Measurements from ENCODE around the gene RABGEF1.
A peak's percentile ranks its signal among the peaks of the same experiment; 100 is the strongest.
"Not testable (repeated sequence)": the region's sequence is repeated elsewhere in the genome, so short reads cannot be mapped to it uniquely, and the experiment has no call there.

Gene RABGEF1

GRCh38 chr7:66740980-66741709 lies 612 bp downstream of the RABGEF1 start:
- H3K9me3 ChIP-seq; in situ Hi-C loops (cut with MboI; ENCODE audit: low sequenced_read_pairs); H3K4me1 ChIP-seq; H3K36me3 ChIP-seq (replicated peaks); H3K27me3 ChIP-seq (ENCODE audit: low read depth): not testable (repeated sequence)
- peak overlapping the region; percentile 94 for H3K4me3 ChIP-seq
- peak; percentile 17 to 69 for DNase-seq (ENCODE audit: low spot score in 2 of 2)

GRCh38 chr7:66741710-66742049 lies 1.1 kb downstream of the RABGEF1 start:
- Histone ChIP-seq H3K4me1 (no peaks in the 10 kb centered on the region), H3K4me3 (peak overlapping the region; percentile 94), H3K9me3 (no peaks in the 10 kb centered on the region; the same call in 1 of the 2 replicates), H3K36me3 (replicated peaks) (peaks cover 7% of the 10 kb centered on the region; the same call in 1 of the 2 replicates), H3K27me3 (ENCODE audit: low read depth) (no peaks in the 10 kb centered on the region)
- in situ Hi-C loops (cut with MboI; ENCODE audit: low sequenced_read_pairs) = no loop called here
- DNase-seq (ENCODE audit: low spot score in 2 of 2) = peak in 1 of 2 experiments; percentile 32

GRCh38 chr7:66742298-66742697 lies 1.8 kb downstream of the RABGEF1 start:
- H3K27me3 ChIP-seq (ENCODE audit: low read depth); H3K9me3 ChIP-seq; H3K36me3 ChIP-seq (replicated peaks); in situ Hi-C loops (cut with MboI; ENCODE audit: low sequenced_read_pairs); H3K4me3 ChIP-seq; DNase-seq (ENCODE audit: low spot score in 2 of 2); H3K4me1 ChIP-seq: not testable (repeated sequence)

DNA sequence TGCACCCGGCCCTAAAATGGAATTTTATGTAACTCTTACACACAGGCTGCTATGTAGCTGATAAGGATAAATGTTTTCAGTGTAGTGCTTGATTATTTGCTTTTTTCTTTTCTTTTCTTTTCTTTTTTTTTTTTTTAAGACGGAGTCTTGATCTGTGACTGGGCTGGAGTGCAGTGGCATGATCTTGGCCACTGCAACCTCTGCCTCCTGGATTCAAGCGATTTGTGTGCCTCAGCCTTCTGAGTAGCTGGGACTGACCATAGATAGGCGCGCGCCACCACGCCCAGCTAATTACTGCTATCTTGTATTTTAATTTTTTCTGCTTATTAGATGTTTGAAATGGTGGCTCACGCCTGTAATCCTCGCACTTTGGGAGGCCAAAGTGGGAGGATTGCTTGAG lies 3.4 kb downstream of the RABGEF1 start:
- no peaks in the 10 kb centered on the region for H3K27me3 ChIP-seq (ENCODE audit: low read depth)
- peaks cover 7% of the 10 kb centered on the region; the same call in 1 of the 2 replicates for H3K36me3 ChIP-seq (replicated peaks)
- H3K4me3 ChIP-seq = no peak overlapping the region
- in situ Hi-C loops (cut with MboI; ENCODE audit: low sequenced_read_pairs) = no loop called here
- peaks cover 7% of the 10 kb centered on the region for H3K4me1 ChIP-seq
- no peak for DNase-seq (ENCODE audit: low spot score in 2 of 2)
- no peaks in the 10 kb centered on the region for H3K9me3 ChIP-seq

DNA sequence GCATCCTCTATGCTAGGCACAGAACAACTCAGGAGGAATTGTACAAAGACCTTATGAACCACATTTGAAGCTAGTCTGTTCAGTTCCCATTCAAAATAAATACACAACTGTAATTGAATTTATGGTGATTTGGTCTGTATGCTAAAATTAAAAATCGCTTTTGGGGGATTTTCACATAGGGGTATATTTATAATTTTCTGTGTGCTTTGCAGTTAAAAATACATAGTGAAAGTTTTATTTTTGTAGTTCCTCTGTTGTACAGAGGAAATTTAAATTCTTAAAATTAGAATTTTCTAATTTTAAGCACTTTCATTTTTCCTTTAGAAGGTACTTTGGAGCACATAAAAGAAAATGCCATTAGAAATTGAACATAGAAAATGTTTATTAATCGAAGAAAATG lies 6.9 kb downstream of the RABGEF1 start:
- Histone ChIP-seq H3K4me3 (no peak overlapping the region), H3K9me3 (no peaks in the 10 kb centered on the region), H3K27me3 (ENCODE audit: low read depth) (no peaks in the 10 kb centered on the region), H3K36me3 (replicated peaks) (no peaks in the 10 kb centered on the region), H3K4me1 (peaks cover 7% of the 10 kb centered on the region)
- no peak for DNase-seq (ENCODE audit: low spot score in 2 of 2)
- in situ Hi-C loops (cut with MboI; ENCODE audit: low sequenced_read_pairs) = no loop called here

- in situ Hi-C loops (cut with MboI; ENCODE audit: low sequenced_read_pairs) = no loop called here
- Histone ChIP-seq H3K4me1 (peaks cover 7% of the 10 kb centered on the region), H3K4me3 (no peak overlapping the region), H3K9me3 (no peaks in the 10 kb centered on the region), H3K36me3 (replicated peaks) (no peaks in the 10 kb centered on the region), H3K27me3 (ENCODE audit: low read depth) (no peaks in the 10 kb centered on the region)
- DNase-seq (ENCODE audit: low spot score in 2 of 2) = peak in 1 of 2 experiments; percentile 5
These were observed 7.5 kb downstream of the RABGEF1 start for GRCh38 chr7:66747881-66748511.

GRCh38 chr7:66748791-66749190 lies 8.3 kb downstream of the RABGEF1 start:
- no peak overlapping the region for H3K4me3 ChIP-seq
- H3K9me3 ChIP-seq = no peaks in the 10 kb centered on the region
- in situ Hi-C loops (cut with MboI; ENCODE audit: low sequenced_read_pairs) = no loop called here
- H3K27me3 ChIP-seq (ENCODE audit: low read depth) = no peaks in the 10 kb centered on the region
- peaks cover 7% of the 10 kb centered on the region for H3K4me1 ChIP-seq
- DNase-seq (ENCODE audit: low spot score in 2 of 2) = no peak
- H3K36me3 ChIP-seq (replicated peaks) = no peaks in the 10 kb centered on the region

GRCh38 chr7:66751945-66752344 lies 11.4 kb downstream of the RABGEF1 start:
- Histone ChIP-seq H3K9me3 (no peaks in the 10 kb centered on the region), H3K4me3 (no peak overlapping the region), H3K4me1 (peaks cover 7% of the 10 kb centered on the region), H3K36me3 (replicated peaks) (no peaks in the 10 kb centered on the region), H3K27me3 (ENCODE audit: low read depth) (no peaks in the 10 kb centered on the region)
- no peak for DNase-seq (ENCODE audit: low spot score in 2 of 2)
- in situ Hi-C loops (cut with MboI; ENCODE audit: low sequenced_read_pairs) = no loop called here

GRCh38 chr7:66754541-66754940 lies 14.0 kb downstream of the RABGEF1 start:
- in situ Hi-C loops (cut with MboI; ENCODE audit: low sequenced_read_pairs) = no loop called here
- Histone ChIP-seq H3K27me3 (ENCODE audit: low read depth) (no peaks in the 10 kb centered on the region), H3K4me3 (no peak overlapping the region), H3K36me3 (replicated peaks) (no peaks in the 10 kb centered on the region), H3K4me1 (no peaks in the 10 kb centered on the region), H3K9me3 (no peaks in the 10 kb centered on the region)
- DNase-seq (ENCODE audit: low spot score in 2 of 2) = no peak

GRCh38 chr7:66755059-66755458 lies 14.5 kb downstream of the RABGEF1 start:
- in situ Hi-C loops (cut with MboI; ENCODE audit: low sequenced_read_pairs); H3K4me1 ChIP-seq; DNase-seq (ENCODE audit: low spot score in 2 of 2); H3K9me3 ChIP-seq; H3K27me3 ChIP-seq (ENCODE audit: low read depth); H3K4me3 ChIP-seq; H3K36me3 ChIP-seq (replicated peaks): not testable (repeated sequence)

DNA sequence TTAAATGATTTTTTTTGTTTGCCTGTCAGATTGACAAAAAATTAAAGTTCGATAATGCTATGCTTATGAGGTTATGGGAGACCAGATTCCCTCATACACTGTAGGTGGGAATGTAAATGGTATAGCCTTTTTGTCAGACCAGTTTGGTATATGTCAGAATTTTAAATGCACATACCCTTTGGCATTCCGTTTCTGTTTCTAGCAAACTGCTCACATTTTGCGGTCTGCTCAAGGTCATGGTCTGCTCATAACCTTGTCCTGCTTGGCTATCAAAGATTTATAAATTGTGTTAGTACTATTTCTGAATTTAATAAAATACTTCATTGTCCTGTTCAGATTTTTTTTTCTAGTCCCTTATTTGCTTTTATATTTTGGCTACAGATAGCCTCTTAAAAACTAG lies 15.7 kb downstream of the RABGEF1 start:
- H3K4me3 ChIP-seq; DNase-seq (ENCODE audit: low spot score in 2 of 2); in situ Hi-C loops (cut with MboI; ENCODE audit: low sequenced_read_pairs); H3K9me3 ChIP-seq; H3K27me3 ChIP-seq (ENCODE audit: low read depth); H3K36me3 ChIP-seq (replicated peaks); H3K4me1 ChIP-seq: not testable (repeated sequence)

- no peaks in the 10 kb centered on the region for H3K4me1 ChIP-seq
- no peak overlapping the region for H3K4me3 ChIP-seq
- H3K36me3 ChIP-seq (replicated peaks) = no peaks in the 10 kb centered on the region
- in situ Hi-C loops (cut with MboI; ENCODE audit: low sequenced_read_pairs) = no loop called here
- H3K9me3 ChIP-seq = no peaks in the 10 kb centered on the region
- no peaks in the 10 kb centered on the region for H3K27me3 ChIP-seq (ENCODE audit: low read depth)
- DNase-seq (ENCODE audit: low spot score in 2 of 2) = no peak
These were observed 16.4 kb downstream of the RABGEF1 start for GRCh38 chr7:66756889-66757288.

- H3K27me3 ChIP-seq (ENCODE audit: low read depth) = no peaks in the 10 kb centered on the region
These were observed 17.4 kb downstream of the RABGEF1 start for GRCh38 chr7:66757939-66758338.

DNA sequence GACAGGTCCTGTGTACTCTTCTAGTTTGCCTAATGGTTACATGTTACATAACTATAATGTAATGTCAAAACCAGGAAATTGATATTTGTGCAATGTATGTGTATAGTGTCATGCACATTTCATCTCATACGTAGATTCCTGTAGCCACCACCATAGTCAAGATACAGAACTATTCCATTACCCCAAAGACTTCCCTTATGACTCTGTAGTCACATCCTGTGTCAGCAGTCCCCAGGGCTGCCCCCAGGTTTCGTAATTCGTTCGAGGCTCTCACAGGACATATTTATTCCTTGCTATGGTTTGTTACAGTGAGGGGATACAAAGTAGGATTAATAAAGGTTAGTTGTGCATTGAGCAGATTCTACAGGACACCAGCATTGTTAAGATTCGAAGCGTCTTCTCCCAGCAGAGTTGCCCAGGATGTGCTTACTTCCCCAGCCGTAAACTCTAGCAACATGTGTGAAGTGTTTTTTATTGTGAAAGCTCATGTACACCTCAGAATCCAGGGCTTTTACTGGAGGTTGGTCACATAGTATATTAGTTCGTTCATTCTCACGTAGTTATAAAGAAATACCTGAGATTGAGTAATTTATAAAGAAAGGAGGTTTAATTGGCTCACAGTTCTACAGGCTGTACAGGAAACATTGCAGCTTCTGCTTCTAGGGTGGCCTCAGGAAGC lies 18.6 kb downstream of the RABGEF1 start:
- in situ Hi-C loops (cut with MboI; ENCODE audit: low sequenced_read_pairs) = no loop called here
- H3K9me3 ChIP-seq = no peaks in the 10 kb centered on the region
- H3K4me1 ChIP-seq = no peaks in the 10 kb centered on the region
- H3K36me3 ChIP-seq (replicated peaks) = no peaks in the 10 kb centered on the region
- H3K27me3 ChIP-seq (ENCODE audit: low read depth) = no peaks in the 10 kb centered on the region
- no peak for DNase-seq (ENCODE audit: low spot score in 2 of 2)
- no peak overlapping the region for H3K4me3 ChIP-seq

More at GRCh38 chr7:66757939-66758338, 17.4 kb downstream of the RABGEF1 start:
- H3K4me3 ChIP-seq = no peak overlapping the region
- DNase-seq (ENCODE audit: low spot score in 2 of 2) = no peak
- no peaks in the 10 kb centered on the region for H3K4me1 ChIP-seq
- no peaks in the 10 kb centered on the region for H3K36me3 ChIP-seq (replicated peaks)
- in situ Hi-C loops (cut with MboI; ENCODE audit: low sequenced_read_pairs) = no loop called here
- H3K9me3 ChIP-seq = no peaks in the 10 kb centered on the region
